CD4-positive, alpha-beta T cell treated with Interleukin-17A for 4 hours (primary cell): ENCODE data around the gene PIGW.

Experiments
- DNase-seq: peaks from one replicate; pipeline ENCODE4 v3.0.0-alpha.2; 2020; ENCODE audit warnings: mixed read lengths

The PIGW gene

DNA sequence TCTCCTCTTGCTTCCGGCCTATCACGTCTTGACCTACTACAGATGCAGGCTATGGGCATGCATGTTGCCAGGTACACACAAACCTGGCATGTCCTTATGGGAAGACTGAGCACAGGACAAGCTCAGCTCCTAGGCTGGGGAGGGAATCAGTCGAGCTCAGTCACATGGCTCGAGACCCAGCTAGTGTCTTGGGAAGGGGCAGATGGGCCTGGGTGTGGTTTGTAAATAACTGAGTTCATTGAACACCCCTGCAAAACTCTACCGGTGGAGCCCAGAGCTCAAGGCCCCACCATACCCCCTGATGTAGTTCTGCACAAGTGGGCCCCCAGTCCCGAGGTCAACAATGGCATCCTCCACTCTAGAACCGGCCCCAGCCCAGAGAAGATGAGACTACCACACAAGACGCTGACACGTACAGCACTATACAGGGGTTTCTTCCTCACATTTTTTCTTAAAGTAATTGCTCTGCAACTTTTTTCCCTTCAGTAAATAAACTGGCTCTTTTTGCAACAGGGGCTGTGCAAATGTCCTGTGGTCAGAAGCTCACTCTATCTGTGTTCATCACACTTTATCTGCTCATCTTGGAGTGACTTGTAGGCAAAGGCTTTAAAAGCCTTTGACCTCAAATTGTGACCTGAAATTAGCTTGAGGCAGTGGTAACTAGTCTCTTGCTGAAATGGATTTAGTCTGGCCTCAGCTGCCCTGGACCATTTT is 25.4 kb upstream of the PIGW start:
- no peak for DNase-seq

GRCh38 chr17:36510636-36511035 is 24.2 kb upstream of the PIGW start:
- no peak for DNase-seq

- DNase-seq = no peak
Observed at GRCh38 chr17:36511216-36511615, 23.6 kb upstream of the PIGW start.

GRCh38 chr17:36512641-36513040 is 22.1 kb upstream of the PIGW start:
- no peak for DNase-seq

DNA sequence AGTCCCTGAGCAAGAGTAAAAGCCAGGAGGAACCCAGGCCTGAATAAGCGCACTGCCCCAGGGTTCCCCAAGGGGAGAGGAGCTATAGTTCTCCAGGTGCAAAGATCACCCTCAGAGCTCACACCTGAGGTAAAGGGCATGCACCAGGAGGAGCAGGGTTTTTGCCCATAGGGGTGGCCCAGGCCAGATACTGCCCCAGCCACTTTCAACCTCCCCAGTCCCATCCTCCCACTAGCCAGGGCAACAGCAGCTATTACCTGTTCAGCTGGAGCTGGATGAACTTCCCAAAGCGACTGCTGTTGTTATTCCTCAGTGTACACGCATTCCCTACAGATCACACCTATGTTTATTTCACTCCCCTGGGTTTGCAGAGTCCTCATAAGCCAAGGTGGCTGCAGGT is 19.9 kb upstream of the PIGW start:
- no peak for DNase-seq

DNA sequence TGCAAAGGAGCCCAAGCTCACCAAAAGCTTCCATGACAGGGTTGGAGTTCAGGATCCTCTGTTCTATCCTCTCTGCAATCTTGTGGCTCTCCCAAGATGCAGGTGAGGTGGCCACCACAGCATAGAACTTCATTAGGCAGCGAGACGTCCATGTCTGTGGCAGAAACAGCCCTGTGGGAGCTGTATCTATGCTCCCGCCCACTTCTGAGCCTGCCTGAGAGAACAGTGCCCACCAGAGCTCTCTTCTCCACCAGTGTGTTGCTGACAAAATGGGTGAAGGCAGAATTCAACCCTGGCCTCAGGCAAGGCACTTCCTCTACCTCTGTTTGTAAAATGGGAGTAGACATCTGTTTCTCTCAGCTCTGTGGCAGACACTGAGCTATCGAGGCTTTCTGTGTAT is 18.9 kb upstream of the PIGW start:
- DNase-seq = no peak

- no peak for DNase-seq
Observed at GRCh38 chr17:36523113-36523512, 11.7 kb upstream of the PIGW start.

DNA sequence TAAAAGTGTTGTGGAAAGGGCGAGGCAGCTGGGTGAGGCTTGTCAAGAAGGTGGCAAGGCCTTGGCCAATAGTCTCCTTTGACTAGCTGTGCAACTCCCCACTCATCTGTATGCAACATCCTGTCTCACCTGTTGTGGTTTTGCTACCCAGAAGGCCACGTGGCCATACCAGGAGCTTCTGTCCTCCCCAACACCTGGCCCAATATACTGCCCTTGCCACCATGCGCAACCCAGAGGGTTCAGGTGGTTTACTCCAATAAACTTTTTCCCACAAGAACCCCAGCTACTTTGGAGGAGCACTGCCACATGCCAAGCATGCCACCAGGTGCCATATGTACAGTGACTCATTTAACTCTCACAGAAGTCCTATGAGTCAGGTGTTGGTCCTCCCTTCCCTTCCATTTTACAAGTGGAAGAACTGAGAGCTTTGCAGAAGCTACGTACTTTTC is 10.3 kb upstream of the PIGW start:
- DNase-seq = no peak

GRCh38 chr17:36525113-36525512 is 9.7 kb upstream of the PIGW start:
- no peak for DNase-seq

GRCh38 chr17:36525888-36526287 is 8.9 kb upstream of the PIGW start:
- no peak for DNase-seq

GRCh38 chr17:36527621-36528250 is 7.1 kb upstream of the PIGW start:
- DNase-seq = no peak

GRCh38 chr17:36529121-36529520 is 5.7 kb upstream of the PIGW start:
- DNase-seq = no peak

DNA sequence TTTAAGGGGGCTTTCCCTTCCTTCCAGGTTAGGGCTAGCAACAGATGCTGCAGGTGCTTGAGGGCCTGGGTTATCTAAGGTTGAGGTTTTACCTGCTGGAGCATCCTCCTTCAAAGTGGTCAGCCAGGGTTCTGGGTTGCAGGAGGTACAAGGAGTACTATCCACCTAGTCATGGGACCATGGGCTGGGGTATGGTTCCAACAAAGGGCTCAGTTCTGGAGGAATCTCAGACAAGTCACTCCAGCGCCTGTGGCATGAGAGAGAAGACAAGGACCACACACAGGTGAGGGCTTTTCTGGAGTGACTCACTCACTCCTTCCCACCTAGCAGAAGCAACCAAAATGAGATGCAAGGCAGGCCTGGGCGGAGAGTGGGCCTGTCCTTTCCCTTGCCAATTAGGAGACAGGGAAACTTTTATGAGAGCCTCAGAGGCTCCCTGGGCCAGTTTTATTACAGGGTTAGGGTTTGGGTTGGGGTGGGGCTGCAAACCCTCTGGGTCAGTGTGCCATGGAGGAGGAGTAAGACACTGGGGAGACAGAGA is 2.3 kb upstream of the PIGW start:
- no peak for DNase-seq

DNA sequence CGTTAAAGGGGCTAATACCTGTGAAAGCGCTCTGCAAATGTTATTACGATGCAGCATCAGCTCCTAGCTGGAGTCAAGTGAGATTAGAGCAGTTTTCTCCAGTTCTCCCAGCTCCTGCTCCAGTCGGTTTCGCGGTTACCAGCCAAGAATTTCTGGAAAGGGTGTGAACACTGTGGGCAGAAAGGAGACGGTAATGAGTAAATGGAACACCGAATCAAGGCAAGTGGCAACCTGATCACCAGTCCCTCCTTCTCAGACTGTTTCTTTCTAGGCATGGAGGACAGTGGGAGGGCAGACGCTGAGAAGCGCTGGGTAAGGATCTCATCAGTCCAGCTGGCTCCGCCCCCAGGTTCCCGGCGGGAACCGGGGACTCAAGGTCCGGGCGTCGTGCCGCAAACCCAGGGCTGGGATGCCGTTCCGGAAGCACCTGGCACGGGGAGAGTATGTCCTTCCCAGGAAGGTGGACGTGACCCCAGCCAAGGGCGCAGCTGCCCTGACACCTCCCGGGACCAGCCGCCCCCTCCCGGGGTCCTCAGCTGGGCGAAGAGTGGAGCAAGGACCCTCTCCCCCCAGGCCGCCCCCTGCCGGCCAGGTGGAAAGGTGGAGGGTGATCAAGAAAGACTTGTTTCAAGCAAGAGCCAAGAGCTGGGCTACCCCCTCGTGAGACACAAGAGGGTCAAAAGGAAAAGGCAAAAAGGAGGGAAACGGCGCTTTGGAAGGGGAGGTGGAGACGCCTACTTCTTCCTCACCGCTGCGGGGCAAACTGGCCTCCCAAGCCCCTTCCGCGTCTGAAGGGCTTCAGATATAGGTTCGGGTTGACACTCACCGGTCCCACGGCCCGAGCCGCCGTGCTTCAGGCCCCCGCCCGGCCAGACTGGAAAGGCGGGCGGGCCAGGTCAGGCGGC is 600 bp upstream of the PIGW start:
- peak; percentile 62 for DNase-seq

- DNase-seq = no peak
Observed at GRCh38 chr17:36535669-36536081, 888 bp downstream of the PIGW start.

DNA sequence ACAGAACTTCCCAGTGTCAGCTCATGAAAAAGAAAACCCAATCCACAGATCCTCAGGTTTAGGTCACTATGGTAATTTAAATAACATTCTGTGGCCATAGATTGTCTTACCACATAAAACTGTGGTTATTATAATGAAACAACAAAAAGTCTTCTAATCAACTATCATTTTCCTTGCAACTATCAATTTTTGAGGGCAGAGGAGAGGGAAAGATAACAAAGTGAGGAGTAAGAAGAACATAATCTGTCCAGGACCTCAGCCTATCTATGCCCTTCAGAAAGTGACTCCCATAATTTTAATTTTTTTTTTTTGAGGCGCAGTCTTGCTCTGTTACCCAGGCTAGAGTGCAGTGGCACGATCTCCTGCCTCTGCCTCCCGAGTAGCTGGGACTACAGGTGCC is 5.9 kb downstream of the PIGW start:
- no peak for DNase-seq

- DNase-seq = no peak
Observed at GRCh38 chr17:36542755-36543154, 8.0 kb downstream of the PIGW start.

DNA sequence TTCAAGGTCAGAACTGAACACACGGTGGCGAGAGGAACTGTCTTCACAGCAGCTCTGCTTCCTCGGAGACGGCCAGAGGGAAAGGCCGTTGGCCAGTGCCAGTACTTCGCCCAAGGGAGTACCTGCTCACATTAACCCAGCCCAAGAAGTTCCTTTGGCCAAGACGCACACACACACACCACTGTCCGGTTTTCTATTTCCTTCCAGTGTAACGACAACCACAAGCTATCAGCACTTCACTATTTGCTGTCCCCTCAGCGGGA is 9.2 kb downstream of the PIGW start:
- peak; percentile 21 for DNase-seq

DNA sequence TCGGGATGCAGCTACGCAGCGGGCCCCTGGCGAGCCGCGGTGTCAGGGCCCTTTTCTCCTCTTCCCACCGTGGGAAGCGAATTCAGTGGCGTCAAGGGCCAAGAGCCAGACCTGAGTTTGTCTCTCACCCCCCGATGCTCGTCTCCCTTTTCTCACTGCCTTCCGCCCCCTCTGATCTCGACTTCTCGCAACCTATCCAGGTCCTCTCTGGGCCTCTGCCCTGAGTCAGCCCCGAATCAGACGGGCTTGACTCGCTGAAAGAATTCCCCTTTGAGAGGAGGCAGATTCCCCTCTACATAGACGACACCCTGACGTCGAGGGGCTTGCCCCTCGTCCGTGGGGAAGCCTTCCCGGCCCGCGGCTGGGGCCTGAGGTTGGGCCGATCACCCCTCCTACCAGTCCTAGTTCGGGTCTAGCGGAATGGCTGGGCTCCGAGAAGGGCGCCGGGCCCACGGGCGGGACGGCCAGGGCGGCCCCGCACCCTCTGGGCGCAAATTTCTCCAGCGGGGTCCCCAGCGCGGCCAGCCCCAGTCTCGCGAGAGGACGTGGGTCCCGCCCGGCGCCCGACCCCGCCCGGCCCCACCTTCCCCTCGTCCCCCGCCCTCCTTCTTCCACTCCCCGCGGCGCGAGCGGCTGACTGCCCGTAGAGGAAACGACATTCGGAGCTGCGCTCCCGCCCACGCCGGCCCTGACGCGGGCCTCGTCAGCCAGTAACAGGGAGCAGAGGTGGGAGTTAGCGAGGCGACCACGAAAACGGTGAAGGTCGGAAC is 9.7 kb downstream of the PIGW start, which contains the start of gene GGNBP2:
GGNBP2 (plus strand) TSS at position 613 of the 770 bp plus-strand sequence. CDS start 806 bp downstream, outside the sequence.
- DNase-seq = peak; percentile 94

DNA sequence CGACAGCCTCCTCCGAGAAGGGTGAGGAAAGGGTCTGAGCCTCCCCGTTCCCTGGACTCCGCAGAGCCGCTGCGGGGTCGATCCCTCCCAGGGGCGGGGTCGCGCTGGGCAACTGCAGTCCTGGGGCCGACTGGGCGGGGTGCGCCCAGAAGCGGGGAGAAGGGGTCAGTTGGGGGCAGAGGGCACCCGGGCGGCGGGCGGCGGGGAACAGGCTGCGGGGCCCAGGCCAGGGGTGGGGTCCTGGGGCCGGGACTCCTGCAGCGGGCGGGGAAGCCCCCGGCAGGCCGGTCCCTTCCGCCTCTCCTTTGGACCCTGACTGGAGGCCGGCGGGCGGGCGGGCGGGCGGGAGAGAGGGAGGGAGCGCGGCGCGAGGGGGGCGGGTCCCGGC is 10.3 kb downstream of the PIGW start:
- no peak for DNase-seq

DNA sequence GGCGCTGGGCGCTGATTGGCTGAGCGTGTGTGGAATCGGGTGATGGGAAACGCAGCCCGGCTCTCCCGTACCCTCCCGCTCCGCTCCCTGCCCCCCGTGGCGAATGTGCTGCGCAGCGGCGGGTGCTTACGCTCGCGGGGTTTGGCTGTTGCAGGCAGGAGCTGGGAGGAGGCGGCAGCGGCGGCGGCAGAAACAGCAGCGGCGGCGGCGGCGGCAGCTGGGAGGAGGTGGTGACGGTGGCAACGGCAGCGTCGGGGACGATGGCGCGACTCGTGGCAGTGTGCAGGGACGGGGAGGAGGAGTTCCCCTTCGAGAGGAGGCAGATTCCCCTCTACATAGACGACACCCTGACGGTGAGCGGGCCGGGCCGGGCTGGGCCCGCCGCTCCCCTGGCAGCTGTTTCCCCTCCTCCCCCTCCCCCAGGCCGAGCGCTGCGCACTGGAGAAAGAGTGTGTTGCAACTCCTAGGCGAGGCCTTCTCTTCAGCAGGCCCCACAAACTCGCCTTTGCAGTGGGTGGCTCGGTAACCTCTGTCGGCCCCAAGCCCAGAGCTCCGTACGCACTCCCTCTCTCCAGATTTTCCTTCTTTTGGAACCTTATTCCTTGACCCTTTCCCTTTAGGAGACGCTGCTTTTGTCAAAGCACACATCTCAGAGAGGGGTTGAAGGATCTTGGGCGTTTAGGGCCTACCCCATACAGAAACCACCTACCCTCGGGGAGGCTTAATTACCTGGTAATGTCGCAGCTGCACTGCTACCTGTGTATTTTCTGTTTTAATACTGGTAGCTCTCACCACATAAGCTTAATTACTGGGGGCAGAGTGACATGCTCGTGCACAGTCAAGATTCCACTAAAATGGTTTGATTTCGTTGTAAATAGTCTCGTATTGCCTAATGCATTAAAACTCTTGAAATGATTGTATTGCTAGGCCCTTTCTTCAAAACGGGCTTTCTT is 11.0 kb downstream of the PIGW start:
- peak; percentile 96 for DNase-seq
